HG02798 (cell line): ENCODE measurements around the gene KAT2A.

ENCODE experiments used
- ATAC-seq: cut with Tn5 transposase; IDR thresholded peaks from one replicate; pipeline ENCODE4 v1.9.1; 2021; ENCODE audit warnings: mild to moderate bottlenecking; ENCODE audit not compliant: unreplicated experiment, poor library complexity

The KAT2A gene

DNA sequence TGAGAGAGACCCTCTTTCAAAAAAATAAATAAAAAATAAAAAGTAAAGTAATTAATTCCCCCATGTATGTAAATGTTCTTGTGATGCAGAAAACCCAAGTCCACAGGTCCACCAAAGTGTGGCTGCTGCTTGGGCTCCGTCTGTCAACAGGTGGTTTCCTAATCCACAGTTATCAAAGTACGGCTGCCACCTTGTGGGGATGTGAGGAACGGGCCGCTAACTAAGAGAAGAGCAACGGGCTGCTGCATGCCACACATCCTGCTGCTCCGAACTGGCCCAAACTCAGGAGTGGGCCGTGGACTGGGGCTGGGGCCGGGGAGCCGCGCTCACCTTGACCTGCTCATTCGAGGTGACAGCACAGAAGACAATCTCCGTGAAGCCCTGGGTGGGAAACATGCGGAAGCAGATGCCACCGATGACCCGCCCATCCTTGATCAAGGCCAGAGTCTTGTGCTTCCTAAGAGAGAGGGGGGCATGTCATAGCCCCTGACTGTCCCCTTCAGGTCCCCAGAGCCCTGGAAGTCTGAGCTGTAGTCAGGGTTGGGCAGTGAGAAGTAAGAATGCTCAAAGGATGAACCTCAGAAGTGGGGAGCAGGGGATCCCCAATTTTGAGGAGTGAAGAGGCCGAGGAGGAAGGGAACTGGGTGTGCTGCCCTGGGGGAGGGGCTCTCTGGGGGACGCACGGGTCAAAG, 4.3 kb downstream of the KAT2A start:
- no peak for ATAC-seq

DNA sequence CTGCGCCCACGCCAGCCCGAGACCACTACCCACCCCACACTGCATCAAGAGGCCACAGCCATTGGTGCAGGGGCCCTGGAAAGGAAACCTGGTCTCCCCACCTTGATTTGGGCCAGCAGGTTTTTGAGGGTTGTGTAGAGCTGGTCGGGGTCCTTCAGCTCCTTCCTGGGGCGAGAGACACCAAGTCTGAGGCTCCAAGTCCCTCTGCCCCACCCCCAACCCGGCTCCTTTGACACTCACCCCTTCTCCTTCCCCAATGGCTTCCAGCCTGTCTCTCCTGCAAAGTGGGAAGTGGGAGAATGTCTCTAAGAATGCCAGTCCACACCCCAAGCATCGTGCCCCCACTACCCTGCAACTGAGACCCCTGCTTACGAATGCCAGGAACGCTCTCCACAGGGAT, 7.0 kb downstream of the KAT2A start:
- no peak for ATAC-seq

DNA sequence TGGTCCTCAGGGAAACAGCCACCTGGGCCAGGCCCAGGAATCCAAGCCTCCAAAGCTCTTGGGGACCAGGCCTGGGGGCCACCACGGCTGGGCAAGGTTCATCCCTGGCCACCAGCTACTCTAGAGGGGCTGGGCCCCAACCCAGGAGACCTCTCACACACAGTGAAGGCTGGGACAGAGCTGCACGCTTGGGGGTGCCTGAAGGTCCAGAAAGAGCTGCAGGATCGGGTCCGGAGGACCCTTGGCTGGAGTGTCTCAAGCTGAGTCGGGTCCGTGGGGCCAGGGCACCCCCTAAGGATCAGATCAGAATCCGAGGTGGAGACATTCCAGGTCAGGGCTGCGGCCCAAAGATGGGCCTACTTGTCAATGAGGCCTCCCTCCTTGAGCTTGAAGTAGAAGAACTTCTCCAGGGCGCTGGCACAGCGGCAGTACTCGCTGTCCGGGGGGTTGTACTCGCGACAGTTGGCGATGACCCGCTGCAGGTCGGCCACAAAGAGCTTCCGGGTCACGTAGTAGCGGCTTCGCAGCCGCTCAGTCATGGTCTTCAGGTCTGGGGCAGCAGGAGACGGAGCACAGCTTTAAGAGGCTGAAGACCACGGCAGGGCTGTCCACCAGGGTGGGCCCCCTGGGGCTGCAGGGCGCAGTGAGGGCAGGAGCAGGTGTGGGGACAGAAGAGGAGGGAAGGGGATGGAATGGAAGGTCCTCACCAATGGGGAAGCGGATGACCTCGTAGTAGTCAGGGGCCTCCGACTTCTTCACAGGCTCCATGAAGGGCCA, 7.7 kb downstream of the KAT2A start:
- no peak for ATAC-seq

DNA sequence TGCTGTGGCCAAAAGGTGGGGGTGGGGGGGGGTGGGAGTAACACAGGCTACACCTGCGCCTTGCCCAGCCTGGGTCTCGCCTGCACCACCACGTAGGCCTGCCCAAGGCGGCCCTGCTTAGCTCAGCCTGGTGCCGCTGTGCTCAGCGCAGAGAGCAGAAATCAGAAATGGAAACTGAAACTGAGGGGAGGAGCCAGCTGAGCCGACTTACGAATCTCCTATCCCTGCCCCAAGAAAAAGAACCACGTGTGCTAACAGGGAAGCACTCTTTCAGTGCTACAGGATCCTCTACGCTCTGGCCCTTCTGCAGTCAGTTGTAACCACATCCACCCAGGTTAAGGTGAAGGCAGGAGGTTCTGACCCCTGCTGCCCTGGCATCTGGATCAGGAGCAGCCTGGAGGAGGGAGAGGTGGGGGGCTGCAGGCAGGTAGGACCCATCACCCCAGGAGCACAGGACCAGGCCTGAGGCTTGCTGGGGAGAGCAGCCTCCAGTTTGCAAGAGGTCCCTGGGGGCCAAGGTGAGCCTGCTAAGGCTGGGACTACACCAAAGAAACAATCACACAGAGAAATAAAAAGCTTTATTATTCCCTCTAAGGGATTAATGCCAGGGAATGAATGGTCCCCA, 8.5 kb downstream of the KAT2A start, which contains the start of gene DHX58:
DHX58 (minus strand) TSS at position 163 of the 625 bp plus-strand sequence. CDS start 822 bp downstream, outside the sequence.
- peak; percentile 62 for ATAC-seq

DNA sequence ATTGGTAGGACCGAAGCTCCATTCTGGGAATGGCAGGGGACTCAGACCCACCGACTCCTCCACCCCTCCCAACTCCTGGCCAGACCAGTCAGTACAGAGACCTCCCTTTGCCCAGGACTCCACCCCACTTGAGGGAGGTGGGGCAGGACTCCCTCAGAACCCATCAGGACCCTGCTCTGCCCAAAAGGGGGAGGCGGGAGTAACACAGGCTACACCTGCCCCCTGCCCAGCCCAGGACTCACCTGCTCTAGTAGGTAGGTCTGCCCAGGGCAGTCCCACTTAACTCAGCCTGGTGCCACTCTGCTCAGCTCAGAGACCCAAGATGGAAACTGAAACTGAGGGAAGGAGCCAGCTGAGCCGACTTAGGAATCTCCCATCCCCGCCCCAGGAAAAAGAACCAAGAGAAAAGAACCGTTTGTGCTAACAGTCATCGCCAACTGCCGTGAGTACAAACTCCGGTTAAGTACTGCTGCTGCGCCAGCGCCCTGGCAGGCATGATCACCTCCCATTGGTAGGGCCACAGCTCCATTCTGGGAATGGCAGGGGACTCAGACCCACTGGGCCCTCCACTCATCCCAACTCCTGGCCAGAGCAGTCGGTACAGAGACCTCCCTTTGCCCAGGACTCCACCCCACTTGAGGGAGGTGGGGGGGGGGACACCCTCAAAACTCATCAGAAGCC, 9.2 kb downstream of the KAT2A start:
- ATAC-seq: no peak

DNA sequence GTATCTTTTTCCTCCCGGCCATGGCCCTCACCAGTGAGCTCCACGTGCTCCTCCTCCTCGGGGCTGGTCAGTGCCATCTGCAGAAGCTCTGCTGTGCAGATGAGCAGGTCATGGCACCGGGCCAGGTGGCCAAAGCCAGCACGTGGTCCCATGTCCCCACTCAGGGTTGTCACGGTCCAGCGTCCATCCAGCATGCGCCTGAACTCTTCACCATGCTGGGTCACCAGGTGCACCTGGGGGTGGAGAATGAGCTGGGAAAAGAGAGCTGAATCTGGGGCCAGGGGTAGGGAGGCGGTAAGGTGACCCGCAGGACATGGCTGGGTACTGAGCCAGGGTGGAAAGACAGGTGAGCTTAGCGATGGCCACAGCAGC, 9.9 kb downstream of the KAT2A start:
- no peak for ATAC-seq

DNA sequence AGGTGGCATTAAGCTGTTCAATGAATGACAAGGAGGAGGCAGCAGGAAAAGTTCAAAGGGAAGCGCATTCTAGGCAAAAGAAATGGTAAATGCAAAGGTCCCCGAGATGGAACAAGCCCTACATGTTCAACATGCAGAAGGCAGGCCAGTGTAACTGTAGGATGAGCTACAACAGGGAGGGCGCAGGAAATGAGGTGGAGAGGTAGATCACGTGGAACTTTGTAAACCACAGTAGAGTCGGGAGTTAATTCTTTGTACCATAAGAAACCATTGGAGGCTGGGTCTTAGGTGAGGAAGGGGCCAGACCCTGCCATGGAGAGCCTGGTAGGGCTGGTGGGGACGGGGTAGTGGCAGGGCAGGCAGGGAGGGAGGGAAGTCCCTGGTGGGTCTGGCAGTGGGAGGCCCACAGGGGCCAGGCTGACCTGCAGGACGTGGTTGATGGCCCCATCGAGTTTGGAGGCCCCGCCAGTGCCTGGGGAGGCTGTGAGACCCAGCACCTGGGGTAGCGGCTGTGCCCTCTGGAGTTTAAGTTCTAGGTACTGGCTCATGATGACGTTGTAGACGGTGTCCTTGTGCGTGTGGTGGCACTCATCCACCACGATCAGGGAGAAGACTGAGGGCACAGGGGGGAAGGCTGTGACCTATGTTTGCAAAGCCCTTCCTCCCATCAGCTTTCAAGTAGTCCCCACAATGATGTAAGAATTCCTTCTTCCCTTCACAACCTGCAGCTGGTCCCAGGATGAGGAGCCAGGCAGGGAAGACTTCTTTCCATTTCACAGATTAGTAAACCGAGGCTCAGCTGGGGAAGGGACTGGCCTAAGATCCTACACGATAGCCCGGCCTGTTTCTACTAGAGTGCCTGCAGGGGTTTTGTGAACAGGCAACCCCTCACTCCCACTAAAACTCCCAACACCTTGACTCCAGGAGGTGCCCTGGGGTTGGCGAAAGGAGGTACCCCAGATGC, 10.6 kb downstream of the KAT2A start:
- no peak for ATAC-seq

DNA sequence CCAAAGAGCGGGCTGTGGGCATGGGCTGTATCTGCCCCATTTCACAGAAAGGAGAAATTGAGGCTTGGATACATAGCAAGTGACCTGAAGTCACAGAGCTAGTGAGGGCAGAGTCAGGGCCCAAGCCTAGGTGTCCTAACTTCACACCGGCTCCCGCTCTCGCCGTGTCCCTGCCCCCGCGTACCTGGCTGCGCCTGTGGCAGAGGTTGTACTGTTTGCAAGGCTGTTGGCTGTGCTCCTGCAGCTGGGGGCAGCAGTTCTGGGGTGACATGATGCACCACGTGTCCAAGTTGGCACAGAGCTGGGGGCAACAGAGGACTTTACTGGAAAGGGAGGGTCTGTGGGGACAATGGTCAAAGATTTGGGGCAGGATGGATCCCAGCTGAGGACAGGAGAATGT, 12.1 kb downstream of the KAT2A start:
- ATAC-seq: no peak

DNA sequence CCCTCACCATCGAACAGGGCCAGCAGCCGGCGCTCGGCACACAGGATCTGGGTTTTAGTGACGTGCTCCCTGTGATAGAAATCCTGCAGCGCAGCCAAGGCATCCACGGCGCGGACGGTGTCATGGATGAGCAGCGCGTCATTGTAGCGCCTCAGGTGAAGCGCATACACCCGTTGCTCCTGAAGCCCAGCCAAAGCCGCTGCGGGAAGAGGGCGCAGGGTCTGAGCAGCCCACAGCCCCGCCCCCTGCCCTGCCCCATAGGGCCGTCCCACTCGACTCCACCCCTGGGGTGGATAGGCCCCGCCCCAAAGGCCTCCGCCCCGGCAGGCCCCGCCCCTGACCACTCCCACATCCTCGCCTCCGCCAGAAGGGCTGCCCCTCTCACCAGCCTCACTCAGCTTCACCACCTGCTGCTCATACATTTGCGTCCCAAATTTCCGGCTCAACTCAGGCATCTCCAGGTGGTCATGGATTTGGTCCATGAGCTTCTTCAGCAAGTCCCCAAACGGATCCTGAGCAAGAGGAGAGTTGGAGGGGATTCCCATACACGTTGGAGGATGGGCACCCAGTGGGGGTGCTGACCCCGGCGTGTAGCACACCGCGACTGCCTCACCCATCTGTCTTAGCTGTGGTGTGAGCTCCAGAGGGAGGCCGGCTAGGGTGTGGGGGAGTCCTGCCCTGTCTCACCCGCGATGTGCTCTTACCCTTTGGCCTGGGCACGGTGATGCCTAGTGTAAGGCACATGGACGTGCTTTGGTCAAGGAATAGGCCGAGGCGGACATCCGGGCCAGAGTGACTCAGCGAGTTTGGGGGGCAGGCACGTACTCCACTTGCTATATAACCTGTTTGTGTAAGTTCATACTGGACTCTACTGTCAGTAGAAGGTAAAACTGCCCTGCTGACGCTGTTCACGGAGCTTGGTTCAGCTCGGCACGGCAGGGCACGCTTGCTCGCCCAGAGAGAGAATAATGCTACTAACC, 13.3 kb downstream of the KAT2A start:
- ATAC-seq: peak; percentile 79

DNA sequence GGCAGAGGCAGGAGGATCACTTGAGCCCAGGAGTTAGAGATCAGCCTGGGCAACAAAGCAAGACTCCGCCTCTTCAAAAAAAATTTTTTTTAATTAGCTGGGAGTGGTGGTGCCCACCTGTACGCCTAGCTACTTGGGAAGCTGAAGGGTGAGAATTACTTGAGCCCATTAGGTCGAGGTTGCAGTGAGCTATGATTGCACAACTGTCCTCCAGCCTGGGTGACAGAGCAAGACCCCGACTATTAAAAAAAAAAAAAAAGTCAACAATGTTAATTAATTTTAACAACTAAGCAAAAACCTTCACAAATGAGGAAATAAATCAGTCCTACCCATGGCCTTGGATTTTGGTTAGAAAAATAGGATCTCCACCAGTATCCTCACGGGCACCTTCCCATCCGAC, 14.0 kb downstream of the KAT2A start:
- no peak for ATAC-seq

DNA sequence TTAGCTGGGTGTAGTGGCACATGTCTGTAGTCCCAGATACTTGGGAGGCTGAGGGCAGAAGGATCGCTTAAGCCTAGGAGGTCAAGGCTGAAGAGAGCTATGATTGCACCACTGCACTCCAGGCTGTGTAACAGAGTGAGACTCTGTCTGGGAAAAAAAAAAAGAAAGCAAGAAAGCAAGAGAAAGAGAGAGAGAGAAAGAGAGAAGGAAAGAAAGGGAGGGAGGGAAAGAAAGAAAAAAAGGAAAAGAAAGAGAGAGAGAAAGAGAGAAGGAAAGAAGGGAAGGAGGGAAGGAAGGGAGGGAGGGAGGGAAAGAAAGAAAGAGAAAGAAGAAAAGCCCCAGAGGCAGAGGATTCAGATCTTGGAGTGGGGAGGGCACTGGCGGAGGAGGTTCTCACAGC, 15.2 kb downstream of the KAT2A start:
- ATAC-seq: no peak

DNA sequence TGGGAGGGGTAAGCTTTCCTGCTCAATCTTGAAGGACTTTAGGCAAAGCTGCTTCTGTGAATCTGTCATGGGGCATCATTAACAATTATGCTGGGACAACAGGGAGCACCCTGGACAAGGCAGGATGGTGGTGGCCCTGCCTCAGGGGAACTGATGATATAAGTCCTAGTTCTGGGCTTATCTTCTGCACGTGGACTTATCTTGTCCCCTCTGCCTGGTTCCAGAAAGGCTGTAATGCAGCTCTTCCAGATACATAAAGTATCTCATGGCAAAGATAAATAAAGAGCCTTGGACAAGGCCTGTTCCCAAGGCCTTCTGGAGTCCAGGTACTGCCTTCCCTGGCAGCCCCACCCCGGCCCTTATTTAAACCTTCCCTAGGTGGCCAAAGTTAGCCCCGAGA, 16.9 kb downstream of the KAT2A start:
- ATAC-seq: no peak

DNA sequence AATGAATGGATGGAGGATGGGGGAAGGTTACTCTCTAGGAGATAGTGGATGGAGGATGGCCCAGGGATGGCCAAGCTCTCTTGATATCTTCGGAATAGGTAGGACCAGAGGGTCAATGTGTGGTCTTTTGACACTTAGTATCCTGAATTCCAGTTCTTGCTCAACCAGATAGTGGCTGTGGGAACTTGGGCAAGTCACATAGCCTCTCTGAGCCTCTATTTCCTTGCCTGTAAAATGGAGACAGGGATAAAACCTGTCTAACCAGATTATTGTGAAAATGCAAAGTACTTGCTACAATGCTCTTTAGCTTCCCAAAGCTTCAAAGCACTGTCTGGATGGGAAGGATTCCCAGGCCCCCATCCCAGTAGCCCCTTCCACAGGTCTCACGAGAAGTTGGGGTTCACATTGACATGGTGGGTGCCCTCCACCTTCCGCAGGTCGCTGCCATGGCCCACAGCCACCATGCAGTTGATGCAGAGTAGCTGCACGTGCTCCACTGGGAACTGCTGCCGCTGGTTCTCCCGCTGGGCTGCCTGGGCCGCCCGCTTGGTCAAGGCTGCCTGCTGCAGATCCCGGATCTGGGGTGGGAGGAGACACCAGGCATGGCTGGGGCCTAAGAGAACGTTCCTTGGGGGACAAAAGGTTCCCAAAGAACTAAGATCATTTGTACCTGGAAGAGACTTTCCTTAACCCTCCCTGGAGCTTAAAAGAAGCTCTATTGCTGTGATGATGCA, 17.8 kb downstream of the KAT2A start:
- ATAC-seq: no peak

DNA sequence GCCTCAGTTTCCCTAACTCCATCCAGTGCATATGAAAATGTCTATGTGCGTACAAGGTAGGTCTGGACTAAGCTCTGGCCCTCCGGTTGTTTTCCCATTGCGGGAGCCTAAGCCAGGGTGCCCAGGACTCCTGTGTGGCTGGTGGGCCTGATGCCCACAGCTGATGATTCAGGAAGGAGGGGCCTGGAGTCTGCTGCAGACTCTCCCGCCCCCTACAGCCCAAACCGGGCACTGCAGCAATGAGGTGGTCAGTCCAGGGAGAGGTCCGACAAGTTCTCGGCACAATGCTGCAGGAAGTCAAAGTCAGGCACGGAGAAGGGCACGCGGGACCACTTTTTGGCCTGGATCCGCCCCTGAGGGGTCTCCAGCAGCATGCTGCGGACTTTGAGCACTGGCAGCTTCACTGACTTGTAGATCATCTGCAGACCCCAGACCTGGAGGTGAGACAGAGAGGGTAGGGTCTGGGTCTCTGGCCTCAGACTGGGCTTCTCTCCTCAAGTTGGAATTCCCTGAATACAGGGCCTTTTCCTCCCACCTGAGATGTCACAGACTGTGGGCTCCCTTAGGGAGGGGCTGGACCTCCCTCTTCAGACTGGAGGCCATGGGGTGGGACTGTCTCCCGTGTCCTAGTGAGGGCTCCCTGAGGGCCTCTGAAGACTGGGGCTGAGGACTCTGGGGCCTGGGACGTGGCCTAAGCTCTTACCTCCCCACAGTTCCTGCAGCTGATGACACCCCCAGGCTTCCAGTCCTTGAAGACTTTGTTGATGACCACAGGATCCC, 19.5 kb downstream of the KAT2A start:
- ATAC-seq: no peak

DNA sequence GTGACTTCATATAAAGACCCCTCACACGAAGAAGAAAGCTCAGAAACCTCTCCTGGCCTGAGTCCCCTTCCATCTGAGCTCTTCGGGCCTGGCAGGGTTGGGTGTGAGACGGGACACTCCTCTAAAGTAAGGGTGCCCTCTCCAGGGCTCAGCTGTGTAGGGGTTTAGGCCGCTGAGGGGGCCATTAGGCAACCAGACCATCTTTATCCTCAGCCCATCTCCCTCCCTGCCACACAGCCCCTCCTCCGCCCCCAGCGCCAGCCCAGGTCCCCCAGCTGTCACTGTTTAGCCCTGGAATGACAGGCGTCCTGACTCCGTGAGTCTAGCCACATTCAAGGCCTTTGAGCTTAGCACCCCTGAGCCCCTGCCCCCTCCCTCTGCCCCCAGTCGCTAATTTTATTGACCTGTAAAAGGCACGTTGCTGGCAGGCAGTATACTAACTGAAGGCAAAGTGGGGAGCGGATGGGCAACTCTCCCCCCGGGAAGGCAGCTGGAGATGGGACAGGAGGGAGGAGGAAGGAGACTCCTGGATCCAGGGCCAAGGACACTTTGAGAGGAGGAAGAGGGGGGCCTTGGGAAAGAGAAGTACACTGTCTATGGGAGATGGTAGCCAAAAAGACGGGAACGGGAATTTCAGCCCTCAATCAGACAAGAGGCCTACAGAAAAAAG, 22.3 kb downstream of the KAT2A start:
- ATAC-seq: no peak

DNA sequence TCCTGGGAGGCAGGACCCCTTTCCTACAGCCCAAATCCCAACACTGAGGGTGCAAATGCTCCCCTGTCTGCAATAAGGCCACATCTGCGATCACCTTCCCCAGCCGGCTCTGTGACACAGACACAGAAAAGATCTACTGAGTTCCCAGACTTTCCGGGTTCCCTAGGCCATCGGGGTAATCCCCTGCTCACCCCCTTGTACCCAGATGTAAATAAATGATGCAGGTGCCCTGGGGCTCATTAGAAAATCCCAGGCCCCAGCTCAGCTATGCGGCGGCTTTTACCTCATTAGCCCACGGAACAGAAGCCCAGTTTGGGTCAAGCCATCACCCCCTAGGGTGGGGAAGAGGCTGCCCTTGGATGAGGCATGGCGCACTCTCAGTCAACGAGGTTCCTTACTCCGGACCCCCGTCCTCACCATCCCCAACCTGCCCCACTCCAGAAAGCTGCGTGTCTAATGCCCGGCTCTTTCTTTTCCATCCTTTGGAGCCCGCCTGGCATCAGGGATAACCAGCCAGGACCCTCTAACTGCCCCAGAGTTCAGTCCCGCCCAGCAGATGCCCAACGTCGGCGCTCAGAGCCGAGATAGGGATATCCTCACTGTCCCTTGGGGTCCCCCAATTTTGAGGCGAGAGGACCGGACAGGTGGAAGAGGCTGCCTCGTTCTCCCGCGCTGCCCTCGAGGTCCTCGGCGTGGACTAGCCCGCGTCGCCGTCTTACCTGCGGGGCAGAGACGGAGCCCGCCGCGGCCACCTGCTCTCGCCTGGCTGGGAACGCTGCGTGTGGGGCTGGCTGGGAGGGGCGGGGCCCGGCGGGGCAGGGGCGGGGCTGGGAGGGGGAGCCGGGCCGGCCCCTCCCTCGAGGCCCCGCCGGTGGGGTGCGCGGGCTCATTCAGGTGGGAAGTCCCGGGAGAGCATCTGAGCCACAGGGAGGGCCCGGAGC, 23.2 kb downstream of the KAT2A start, which contains the start of gene ZNF385C:
ZNF385C (minus strand) TSS at position 783 of the 941 bp plus-strand sequence. CDS start 35,417 bp downstream, outside the sequence.
- ATAC-seq: no peak
